ENCODE results near the gene SMARCD3.
A peak's percentile ranks its signal among the peaks of the same experiment; 100 is the strongest.

SMARCD3 gene

DNA sequence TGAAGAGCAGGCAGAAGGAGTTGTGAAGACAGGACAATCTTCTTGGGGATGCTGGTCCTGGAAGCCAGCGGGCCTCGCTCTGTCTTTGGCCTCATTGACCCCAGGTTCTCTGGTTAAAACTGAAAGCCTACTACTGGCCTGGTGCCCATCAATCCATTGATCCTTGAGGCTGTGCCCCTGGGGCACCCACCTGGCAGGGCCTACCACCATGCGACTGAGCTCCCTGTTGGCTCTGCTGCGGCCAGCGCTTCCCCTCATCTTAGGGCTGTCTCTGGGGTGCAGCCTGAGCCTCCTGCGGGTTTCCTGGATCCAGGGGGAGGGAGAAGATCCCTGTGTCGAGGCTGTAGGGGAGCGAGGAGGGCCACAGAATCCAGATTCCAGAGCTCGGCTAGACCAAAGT lies 14.7 kb downstream of the SMARCD3 start:
- no peak for FAIRE-seq

DNA sequence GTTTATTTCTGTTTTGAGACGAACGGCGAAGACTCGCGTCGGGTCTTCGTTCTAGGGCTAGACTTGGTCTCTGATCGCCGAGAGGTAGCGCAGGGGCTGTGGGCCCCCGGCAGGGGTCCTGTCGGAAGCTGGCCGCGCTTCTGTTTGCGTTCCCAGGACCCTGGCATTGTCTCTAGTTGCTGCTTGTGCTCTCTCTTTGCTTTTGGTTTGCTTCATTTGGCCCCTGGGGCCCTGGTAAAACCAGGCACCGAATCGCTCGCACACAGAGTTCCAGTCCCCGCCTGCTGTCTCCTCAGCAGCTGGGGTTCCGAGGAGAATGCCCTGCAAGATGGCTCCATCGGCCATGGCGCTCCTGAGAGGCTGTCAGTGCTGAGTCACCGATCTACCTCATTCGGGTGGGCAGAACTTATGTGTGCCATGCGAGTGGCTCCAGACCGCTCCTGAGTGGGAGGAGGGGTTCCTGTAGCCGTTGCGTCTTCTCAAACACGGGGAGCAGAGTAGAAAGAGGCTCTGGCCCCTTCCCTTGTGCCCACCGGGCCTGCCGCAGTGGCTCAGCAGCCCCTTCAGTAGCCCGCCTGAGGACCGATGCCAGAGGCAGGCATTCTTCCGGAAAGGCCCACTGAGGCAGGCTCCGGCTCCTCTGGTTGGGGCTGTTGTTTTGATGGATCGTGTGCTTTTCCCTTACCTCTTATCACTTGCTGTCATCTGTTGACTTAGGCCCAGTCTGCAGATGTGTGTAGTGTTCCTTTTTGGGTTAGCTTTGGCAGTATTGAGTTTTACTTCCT lies 15.4 kb downstream of the SMARCD3 start:
- FAIRE-seq, result no peak

DNA sequence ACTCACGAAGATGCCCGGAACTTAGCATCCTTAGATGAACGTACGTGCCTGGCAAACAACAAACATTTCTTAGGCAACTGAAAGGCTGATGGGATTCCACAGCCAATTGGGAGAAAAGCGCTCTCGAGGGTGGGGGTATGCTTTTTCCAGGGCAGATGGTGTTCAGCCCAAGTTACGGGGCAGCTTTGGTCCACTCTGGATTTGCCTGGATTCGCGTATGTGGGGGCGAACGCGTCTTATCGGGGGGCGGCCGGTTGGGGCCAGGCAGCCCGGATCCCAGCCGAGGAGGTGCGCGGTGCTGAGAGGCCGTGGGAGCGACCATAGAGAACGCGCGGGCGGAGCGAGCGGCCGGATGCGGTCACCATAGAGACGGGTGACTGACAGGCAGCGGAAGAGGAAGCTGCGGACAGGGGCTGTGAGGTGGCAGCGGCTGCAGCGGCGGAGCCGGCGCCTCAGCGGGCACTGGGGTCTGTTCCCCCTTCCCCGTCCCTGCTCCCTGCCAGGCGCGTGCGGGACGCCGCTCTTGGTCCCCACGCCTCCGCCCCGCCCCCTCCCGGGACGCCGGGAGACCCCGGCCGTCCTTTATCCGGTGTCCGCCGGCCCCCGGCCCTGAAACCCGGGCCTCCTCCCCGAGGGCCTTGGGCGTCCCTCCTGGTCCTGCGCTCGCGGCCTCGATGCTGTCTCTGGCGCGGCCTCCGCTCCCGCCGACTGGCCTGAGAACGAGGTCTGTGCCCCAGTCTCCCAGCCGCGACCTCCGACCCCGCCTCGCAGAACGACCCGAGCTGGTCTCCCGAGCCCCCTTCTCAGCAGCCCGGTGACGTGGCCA lies 16.2 kb downstream of the SMARCD3 start, which contains the start of gene CHPF2:
TSS of gene CHPF2 (plus strand) at position 393 of the 826 bp plus-strand sequence. CDS start 1,529 bp downstream, outside the sequence.
- no peak for FAIRE-seq

DNA sequence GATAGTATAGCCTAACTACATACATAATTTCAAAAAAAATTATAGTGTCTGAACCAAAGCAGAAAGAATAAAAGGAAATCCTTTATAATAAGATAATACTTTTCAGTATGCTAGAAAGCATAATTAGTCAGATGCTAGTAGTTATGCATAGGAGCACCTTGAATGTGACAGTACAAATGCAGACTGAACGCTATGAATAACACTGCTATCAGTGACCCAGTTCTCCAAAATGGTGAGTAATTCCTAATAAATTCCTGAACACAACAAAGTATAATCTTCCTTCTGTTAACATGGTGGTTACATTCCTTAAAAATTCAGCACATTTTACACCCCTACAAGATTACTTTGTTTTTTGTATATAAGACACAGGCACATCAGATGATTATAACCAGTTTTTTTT lies 17.4 kb downstream of the SMARCD3 start:
- FAIRE-seq, result no peak

DNA sequence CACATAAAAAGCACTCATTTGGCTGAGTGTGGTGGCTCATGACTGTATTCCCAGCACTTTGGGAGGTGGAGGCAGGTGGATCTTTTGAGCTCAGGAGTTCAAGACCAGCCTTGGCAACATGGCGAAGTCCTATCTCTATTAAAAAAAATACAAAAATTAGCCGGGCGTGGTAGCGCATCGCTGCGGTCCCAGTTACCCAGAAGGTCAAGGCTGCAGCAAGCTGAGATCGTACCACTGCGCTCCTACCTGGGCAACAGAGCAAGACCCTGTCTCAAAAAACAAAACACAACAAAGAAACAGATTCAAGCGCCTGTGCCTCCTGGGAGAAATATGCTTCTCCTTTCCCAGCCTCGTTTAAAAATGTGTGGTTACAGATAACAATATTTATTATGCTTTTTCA lies 19.2 kb downstream of the SMARCD3 start:
- FAIRE-seq, result no peak

DNA sequence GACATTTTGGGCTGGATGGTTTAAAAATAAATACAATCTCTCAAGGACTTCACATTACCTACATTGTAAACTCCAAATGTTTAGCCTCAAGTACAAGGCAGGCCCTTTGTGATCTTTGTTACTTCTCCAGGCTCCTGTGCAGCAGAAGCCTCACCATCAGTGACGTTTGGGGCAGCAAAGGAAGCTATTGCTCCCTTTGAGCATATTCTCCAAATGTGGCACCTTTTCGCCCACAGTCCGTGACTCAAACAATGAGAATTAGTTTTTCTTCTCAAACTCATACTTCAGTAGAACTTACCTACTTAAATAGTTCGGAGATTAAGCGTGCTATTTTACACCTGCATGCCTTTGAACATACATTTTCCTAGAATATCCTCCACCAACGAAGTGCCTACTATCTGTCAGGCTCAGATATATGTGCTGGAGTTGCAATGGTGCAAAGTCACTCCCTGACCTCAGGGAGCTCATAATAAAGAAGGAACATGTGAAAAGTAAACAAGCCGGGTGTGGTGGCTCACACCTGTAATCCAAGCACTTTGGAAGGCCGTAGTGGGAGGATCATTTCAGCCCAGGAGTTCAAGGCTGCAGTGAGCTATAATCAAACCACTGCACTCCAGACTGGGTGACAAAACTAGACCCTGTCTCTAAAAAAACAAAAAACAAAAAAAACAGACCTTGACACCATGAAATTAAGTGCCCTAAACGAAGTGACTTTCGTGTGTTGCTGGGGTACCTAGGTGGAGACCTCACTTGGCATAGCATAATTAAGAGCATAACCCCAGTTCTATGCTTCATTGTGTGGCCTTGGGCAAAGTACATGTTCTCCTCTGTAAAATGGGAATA lies 20.2 kb downstream of the SMARCD3 start:
- no peak for FAIRE-seq

DNA sequence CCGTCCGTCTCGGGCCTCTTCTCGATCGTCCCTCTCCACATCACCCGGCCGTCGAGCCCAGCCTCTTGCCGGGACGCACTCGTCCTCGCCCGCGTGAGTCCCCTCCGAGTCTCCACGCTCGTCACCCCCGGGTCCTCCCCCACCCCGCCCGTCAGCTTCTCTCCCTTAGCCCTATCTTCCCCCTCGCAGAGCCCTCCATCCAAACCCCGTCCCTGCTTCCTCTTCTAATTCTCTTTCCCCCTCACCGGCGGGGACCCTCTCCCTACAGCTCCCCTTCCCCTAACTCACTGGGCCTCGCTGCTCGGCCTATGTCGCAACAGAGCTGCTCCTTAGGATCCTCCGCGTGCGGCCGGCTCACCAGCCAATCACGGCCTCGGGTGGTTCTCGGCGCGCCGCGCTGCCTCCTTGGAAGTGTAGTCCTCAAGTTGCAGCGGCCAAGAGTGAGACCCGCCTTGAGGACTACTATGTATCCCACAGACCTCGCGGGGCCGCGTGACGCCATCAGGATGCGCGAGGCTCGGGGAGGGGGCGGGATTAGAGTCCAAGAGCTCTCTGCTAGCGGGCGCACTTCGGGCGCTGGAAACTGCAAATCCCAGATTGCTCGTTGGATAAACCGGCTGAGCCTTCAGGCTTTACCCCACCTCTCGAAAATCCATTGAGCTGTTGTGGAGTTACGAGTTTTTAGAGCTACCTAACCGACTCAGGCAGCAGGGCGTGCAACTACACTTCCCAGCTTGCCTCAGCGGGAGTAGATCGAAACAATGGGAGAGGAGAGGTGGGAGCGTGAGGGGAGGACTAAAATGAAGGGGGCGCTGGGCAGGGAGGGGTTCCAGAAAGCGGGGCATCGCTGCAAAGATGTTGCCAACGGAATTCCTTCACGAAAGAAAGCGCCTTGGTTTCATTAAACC lies 21.4 kb downstream of the SMARCD3 start, which contains the start of gene ABCF2:
TSS of gene ABCF2 (minus strand) at position 331 of the 908 bp plus-strand sequence. CDS start 747 bp downstream, outside the sequence.
- FAIRE-seq, result peak; percentile 87

DNA sequence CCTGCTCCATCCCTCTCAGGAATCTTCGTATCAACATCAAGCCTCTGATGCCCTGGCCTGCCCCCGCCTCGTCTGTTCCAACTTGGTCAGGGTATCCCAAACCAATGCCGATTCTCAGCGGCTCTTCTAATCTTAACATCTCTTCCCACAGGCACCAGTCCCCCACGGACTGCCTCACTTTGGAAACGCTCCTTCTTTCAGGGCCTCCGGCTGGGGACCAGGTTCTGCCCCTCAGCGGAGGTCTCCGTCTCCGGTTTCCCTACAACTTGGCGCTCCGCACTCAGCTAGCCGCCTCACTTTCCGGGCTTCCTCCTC lies 22.0 kb downstream of the SMARCD3 start:
- no peak for FAIRE-seq

DNA sequence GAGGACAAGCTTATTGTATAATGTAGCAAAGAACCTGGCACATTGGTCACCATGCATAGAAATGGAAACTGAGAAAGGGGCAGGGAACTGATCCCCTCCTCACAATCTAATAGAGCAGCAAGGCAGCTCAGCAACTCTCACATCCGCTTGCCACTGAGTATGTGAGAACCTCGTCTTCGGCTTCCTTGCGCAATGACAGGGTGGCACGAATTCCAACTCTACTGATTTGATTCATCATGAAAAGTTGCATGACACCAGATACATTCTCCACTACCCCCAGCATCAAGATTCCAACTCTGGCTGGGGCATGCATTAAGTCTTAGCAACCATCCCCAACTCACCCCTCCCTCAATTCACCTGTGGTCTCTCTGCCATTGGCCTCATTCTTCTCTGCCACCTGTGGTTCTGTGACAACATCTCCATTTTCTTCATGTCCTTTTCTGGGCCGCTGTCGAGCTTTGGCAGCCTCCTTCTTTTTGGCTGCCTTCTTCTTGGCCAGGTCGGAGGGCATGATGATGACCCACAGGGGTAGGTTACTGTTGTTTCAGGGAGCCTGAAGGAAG lies 22.5 kb downstream of the SMARCD3 start:
- no peak for FAIRE-seq

DNA sequence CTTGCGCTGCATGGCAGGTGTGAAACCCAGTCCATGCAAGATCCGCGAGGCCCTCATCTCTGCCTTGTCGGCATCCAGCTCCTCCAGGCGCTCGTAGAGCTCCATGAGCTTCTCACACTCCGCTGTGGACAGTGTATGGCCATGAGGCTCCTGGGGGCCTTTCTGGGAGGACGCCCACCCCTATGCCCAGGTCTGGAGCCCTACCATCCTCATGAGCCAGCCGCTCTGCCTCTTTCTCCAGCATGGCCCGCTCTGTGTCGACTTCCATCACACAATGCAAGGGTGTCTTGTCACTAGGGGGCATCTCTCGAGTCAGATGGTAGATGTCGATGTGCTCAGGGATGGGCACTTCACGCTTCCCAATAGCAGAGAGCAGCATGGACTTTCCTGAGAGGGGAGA lies 24.8 kb downstream of the SMARCD3 start:
- FAIRE-seq, result no peak

DNA sequence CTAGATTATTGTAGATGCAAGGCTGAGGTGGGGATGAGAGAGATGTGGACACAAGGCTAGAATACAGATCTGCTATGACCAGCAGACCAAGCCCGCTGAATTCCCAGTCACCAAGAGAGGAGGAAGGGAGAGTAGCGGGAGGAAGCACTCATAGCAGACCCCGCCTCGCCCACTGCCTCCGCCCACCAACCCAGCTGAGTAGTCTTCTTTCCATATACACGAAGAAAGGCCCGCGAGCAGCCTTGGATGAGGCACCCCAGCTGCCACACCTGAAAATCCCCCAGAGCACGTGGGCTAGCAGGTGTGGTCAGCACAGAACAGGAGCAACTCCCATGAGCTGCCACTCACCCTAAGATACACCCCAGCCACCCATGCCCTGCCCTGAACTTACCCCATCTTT lies 30.3 kb downstream of the SMARCD3 start:
- FAIRE-seq, result no peak

DNA sequence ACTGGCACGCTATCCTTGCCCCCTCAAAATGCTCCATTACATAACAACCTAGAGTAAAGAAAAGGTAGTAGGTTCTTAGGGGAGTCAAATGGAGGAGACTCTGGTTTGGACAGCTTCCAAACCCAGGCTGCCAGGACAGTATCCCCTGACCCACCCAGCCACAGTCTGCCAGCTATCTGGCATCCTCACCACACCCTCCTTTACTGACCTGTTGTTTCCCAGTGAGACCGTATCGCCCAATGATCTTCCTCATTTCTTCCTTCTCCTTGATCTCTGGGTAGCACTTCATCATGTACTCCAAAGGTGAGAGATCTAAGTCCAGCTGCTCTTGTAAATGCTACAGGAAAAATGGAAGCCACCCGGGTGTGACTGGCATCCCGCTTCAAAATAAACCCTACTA lies 33.1 kb downstream of the SMARCD3 start:
- no peak for FAIRE-seq

DNA sequence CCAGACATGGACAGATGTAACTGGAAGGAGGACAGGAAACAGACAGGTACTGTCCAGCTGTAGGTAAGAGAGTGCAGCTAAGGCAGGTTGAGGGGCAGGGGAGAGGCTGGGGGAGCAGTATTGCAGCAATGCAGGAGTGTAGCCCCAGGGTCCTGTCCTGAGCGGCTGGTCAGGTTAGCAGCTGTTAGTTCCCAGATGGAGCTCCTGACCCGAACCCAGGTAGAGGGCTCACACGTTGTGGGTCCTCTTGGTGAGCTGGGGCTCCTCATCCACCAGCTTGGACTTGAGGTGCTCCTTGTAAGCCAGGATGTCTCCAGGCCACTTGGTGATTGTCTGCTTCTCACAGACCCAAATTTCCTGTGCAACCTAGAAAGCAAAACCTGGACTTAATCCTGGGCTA lies 34.7 kb downstream of the SMARCD3 start:
- no peak for FAIRE-seq

DNA sequence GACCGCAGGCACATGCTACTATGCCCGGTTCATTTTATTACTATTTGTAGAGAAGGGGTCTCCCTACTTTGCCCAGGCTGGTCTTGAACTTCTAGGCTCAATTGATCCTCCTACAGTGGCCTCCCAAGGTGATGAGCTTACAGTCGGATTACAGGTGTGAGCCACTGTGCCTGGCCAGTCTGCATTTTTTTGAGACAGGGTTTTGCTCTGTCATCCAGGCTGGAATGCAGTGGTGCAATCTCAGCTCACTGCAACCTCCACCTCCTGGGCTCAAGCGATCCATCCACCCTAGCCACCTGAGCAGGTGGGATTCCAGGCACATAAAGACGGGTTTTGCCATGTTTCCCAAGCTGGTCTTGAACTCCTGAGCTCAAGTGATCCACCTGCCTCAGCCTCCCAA lies 35.9 kb downstream of the SMARCD3 start:
- FAIRE-seq, result no peak

DNA sequence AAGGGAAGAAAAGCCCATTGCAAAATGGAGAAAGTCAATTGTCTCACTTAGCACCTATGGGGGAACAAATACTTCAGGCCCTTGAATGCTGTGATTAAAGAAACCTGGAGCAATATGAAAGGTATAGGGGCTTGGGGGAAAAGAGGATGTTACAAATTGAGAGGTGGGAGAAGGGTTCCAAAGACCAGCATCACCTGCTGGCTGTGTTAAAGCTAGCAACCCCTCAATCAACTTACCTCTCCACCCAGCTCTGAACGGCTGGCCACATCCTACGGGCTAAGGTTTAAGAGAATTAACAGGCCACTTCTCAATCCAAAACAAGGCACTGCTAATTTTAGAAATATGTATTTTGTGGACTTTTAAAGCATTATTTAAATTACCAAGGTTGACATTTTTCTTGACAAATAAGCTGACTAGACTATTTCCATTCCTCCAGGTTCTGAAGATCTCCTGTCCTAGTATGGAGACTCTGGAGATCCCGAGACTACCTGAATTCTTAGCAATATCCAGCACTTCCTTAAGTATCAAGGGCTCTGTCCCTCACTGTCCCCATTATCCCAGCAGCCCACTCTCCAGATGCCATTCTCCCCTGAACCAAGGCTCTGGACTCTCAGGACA lies 37.2 kb downstream of the SMARCD3 start:
- FAIRE-seq, result no peak

DNA sequence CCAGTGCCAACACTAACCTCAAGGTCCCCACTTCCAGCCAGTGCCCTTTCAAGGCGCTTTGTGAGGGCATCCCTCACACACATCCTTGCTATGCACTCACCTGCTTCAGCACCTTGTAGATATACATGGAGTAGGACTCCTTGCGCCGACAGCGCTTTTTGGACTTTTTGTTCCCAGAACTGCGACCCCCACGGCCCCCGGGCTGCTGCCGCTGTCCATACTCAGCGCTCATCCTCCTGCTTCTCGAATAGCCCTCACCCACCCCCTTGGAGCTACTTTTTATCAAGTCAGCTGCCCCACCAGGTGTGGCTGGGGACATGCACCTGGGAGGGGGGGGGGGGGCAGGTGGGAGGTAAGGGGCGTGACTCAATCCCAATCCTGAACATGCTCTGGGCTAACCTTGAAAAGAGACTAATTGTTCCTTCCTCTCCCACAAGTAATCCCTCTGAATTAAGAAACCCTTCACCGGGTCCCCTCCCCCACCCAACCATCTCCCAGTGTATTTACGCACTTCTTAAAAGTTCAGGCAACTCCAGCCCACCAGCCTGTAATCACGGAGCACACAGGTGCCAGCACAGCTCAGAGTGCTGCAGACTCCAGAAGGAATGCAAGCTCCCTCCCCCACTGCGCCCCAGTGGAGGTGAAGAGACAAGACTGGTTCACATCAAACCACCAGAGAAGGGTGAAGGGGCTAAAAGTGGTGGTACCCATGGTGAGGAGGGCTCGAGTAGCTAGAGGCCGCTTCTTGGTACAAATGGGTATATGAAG lies 38.2 kb downstream of the SMARCD3 start, which contains the start of gene H2BK1:
TSS of gene H2BK1 (minus strand) at position 402 of the 768 bp plus-strand sequence. CDS start at position 232, 170 bp downstream.
- FAIRE-seq, result no peak

DNA sequence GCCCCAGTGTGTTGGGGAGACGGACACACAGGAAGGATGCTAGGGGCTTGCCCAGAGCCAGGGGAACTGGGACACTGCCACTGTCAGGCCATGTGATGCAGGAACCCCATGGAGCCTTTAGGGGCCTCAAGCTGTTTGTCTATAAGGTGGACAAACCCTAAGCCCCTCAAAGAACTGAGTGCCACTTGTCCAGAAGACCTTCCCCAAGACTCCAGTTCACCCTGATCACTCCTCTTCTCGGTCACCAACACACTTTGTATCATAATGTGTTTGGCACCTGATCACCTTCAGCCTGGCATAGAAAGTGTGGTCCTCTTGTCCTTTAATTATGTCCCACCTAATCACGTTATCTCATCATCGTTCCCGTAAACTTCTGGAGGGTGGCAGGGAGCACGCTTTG lies 38.9 kb downstream of the SMARCD3 start:
- no peak for FAIRE-seq

DNA sequence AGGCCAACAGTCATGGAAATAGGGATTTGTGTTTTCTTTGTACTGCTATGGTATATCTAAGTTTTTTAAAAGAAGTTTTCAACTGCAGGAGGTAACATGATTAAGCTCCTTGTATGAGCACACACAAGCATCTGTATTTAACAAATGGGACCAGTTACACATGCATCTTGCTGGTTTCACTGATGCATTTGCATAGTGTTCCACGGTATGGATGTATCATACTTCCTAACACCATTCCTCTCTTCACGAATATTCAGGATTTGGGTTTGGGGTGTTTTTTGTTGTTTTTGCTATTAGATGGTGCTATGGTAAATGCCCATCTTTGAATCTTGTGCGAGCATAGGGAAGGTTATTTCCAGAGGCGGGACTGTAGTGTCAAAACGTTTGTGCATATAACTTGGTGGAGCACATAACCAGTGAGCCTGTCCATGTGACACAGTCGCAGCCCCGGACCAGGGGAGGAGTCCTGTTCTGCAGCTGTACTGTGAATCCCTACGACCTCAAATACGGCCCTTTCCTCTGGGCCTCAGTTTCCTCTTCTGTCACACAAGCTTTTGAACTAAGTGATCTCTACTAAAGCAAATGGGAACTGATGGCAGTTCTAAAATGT lies 40.1 kb downstream of the SMARCD3 start:
- FAIRE-seq, result no peak

DNA sequence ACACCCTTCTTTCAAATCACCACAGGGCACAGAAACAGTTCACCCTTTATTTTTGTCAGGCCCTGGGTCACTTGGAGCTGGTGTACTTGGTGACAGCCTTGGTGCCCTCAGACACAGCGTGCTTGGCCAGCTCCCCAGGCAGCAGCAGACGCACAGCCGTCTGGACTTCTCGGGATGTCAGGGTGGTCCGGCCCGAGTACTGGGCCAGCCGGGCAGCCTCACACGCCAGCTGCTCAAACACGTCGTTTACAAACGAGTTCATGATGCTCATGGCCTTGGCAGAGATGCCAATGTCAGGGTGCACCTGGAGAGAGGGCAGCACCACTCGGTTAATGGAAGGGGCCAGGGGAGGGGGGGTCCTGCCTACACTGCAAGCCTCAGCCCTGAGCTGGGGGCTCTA lies 40.7 kb downstream of the SMARCD3 start:
- no peak for FAIRE-seq

DNA sequence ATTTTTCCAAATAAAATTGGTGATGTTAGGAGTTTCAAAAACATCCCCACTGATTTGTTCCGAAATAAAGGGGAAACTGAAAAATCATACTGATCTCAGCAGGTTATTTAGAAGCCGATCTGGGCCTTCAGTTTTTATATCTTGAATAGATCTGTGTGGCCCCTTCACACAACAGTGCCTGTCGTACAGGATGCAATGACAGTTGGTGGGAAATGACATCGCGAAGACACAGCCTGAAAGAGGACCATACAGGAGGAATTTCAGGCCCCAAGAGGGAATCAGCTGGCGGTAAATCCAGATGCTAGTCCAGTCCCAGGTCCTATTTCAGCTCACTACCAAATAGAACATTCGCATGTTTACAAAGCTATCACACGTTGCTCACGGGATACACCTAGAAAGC lies 41.2 kb downstream of the SMARCD3 start:
- no peak for FAIRE-seq

Measured in TTC549 (cell line).